ENCODE data around the gene TREH.
A peak's percentile ranks its signal among the peaks of the same experiment; 100 is the strongest.
"Not testable (repeated sequence)": the region's sequence is repeated elsewhere in the genome, so short reads cannot be mapped to it uniquely, and the experiment has no call there.

The TREH gene

GRCh38 chr11:118627566-118627965 is 51.9 kb downstream of the TREH start:
- DNase-seq: no peak

GRCh38 chr11:118625976-118626375 is 53.5 kb downstream of the TREH start:
- DNase-seq: no peak

- DNase-seq: no peak
Measured at GRCh38 chr11:118625036-118625690, 54.3 kb downstream of the TREH start.

- DNase-seq: peak; percentile 64
Measured at GRCh38 chr11:118623269-118623655, 56.2 kb downstream of the TREH start.

- DNase-seq: no peak
Measured at GRCh38 chr11:118622376-118623268, 56.8 kb downstream of the TREH start.

- DNase-seq: no peak
Measured at GRCh38 chr11:118621784-118622375, 57.6 kb downstream of the TREH start.

- peak; percentile 75 for DNase-seq
Measured at GRCh38 chr11:118621071-118621783, 58.2 kb downstream of the TREH start.

- no peak for DNase-seq
Measured at GRCh38 chr11:118620529-118621070, 58.9 kb downstream of the TREH start.

GRCh38 chr11:118619444-118620197 is 59.8 kb downstream of the TREH start:
- no peak for DNase-seq

GRCh38 chr11:118618991-118619375 is 60.5 kb downstream of the TREH start:
- DNase-seq: no peak

- DNase-seq: no peak
Measured at GRCh38 chr11:118618115-118618990, 61.1 kb downstream of the TREH start.

GRCh38 chr11:118615976-118616371 is 63.5 kb downstream of the TREH start:
- no peak for DNase-seq

- DNase-seq: no peak
Measured at GRCh38 chr11:118615282-118615975, 64.0 kb downstream of the TREH start.

- DNase-seq: no peak
Measured at GRCh38 chr11:118614511-118614910, 64.9 kb downstream of the TREH start.

GRCh38 chr11:118612378-118612777 is 67.1 kb downstream of the TREH start:
- no peak for DNase-seq

GRCh38 chr11:118611433-118611795 is 68.0 kb downstream of the TREH start:
- DNase-seq: not testable (repeated sequence)

GRCh38 chr11:118610773-118611432 is 68.5 kb downstream of the TREH start:
- no peak for DNase-seq

GRCh38 chr11:118610225-118610772 is 69.2 kb downstream of the TREH start:
- no peak for DNase-seq

- DNase-seq: no peak
Measured at GRCh38 chr11:118609380-118610224, 69.8 kb downstream of the TREH start.

Measured in NCI-H187 treated with DMSO at 0.1 percent for 48 hours (cell line).